Parathyroid adenoma (tissue), 2 donors: ENCODE results near the gene EPC2.

Experiments used
- H2AFZ ChIP-seq: fragments of 300-600 bp; sonication (generic); one replicate; pipeline ENCODE4 v1.7.0; 2017; ENCODE audit warnings: antibody characterized with exemption, mild to moderate bottlenecking
- H3K27ac ChIP-seq: fragments of 300-600 bp; sonication (generic); one replicate; pipeline ENCODE4 v1.7.0; 2017
- H3K27me3 ChIP-seq: fragments of 300-600 bp; sonication (generic); one replicate; pipeline ENCODE4 v1.7.0; 2017; ENCODE audit warnings: low read length; ENCODE audit not compliant: control insufficient read depth, insufficient read depth
- H3K36me3 ChIP-seq: fragments of 300-600 bp; sonication (generic); one replicate; pipeline ENCODE4 v1.7.0; 2017; ENCODE audit warnings: low read length; ENCODE audit not compliant: control insufficient read depth, insufficient read depth
- H3K4me1 ChIP-seq: fragments of 300-600 bp; sonication (generic); one replicate; pipeline ENCODE4 v1.7.0; 2017; ENCODE audit warnings: control low read depth
- H3K4me2 ChIP-seq: fragments of 300-600 bp; sonication (generic); one replicate; pipeline ENCODE4 v1.7.0; 2017; ENCODE audit warnings: low read length
- H3K4me3 ChIP-seq: fragments of 300-600 bp; sonication (generic); one replicate; pipeline ENCODE4 v1.7.0; 2017; ENCODE audit warnings: low read depth, low read length
- H3K79me2 ChIP-seq: fragments of 300-600 bp; sonication (generic); one replicate; pipeline ENCODE4 v1.7.0; 2017; ENCODE audit warnings: control low read depth
- H3K9ac ChIP-seq: fragments of 300-600 bp; sonication (generic); one replicate; pipeline ENCODE4 v1.7.0; 2017; ENCODE audit warnings: mild to moderate bottlenecking
- H3K9me3 ChIP-seq: fragments of 300-600 bp; sonication (generic); one replicate; pipeline ENCODE4 v1.7.0; 2017; ENCODE audit warnings: low read length; ENCODE audit not compliant: control insufficient read depth
- TF ChIP-seq, protein P1 (sequence below): fragments of 300-600 bp; sonication (generic); IDR thresholded peaks from one replicate; pipeline ENCODE4 v1.7.0; 2017; ENCODE audit warnings: antibody characterized with exemption, mild to moderate bottlenecking
- donor health status: primary hyperparathyroidism.

Gene EPC2

DNA sequence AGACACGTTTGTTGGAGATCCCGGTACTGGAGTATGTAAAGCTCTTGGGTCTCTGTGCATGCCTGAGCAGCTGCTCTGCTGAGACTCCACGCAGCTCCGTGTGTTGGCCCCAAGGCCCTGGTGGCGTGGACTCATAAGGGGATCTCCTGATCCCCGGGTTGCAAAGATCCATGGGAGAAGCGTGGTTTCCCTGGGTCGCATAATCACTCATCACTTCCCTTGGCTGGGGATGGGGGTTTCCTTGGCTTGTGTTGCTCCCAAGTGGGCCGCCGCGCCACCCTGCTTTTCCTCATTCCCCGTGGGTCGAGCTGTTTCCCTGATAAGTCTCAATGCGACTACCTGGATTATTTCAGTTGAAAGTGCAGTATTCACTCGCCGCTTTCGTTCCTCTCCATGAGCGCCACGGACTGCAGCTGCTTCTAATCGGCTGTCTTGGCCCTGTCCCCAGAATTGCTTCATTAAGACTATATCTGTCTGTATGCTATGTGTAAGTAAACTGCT lies 76.0 kb downstream of the EPC2 start:
- Histone ChIP-seq H3K4me2 (no peak overlapping the region), H3K36me3 (no peaks in the 10 kb centered on the region), H3K27ac (no peak overlapping the region), H2AFZ (no peak overlapping the region), H3K79me2 (peaks cover 27% of the 10 kb centered on the region), H3K9me3 (no peaks in the 10 kb centered on the region), H3K27me3 (no peaks in the 10 kb centered on the region), H3K9ac (no peak overlapping the region), H3K4me3 (no peak overlapping the region), H3K4me1 (peaks cover 2% of the 10 kb centered on the region)
- TF ChIP-seq, protein P1, sequence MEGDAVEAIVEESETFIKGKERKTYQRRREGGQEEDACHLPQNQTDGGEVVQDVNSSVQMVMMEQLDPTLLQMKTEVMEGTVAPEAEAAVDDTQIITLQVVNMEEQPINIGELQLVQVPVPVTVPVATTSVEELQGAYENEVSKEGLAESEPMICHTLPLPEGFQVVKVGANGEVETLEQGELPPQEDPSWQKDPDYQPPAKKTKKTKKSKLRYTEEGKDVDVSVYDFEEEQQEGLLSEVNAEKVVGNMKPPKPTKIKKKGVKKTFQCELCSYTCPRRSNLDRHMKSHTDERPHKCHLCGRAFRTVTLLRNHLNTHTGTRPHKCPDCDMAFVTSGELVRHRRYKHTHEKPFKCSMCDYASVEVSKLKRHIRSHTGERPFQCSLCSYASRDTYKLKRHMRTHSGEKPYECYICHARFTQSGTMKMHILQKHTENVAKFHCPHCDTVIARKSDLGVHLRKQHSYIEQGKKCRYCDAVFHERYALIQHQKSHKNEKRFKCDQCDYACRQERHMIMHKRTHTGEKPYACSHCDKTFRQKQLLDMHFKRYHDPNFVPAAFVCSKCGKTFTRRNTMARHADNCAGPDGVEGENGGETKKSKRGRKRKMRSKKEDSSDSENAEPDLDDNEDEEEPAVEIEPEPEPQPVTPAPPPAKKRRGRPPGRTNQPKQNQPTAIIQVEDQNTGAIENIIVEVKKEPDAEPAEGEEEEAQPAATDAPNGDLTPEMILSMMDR = no peak

DNA sequence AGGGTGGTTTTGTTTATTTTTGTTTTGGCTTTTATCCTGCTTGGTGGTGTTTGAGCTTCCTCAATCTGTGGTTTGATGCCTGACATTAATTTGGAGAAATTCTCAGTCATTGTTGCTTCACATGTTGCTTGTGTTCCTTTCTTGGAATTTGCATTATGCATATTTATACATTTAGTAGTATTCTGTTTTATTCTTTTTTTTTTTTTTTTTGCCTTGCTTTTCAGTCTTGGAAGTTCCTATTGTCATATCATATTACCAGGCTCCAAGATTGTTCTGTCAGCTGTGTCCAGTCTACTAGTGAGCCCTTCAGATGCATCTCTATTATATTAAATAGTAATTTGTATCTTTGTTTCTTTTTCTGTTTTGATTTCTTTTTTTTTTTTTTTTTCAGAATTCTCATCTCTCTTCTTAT lies 77.0 kb downstream of the EPC2 start:
- Histone ChIP-seq H3K36me3 (no peaks in the 10 kb centered on the region), H3K27ac (no peak overlapping the region), H3K4me1 (peaks cover 2% of the 10 kb centered on the region), H2AFZ (no peak overlapping the region), H3K9me3 (no peaks in the 10 kb centered on the region), H3K27me3 (no peaks in the 10 kb centered on the region), H3K9ac (no peak overlapping the region), H3K79me2 (peaks cover 29% of the 10 kb centered on the region), H3K4me3 (no peak overlapping the region), H3K4me2 (no peak overlapping the region)
- TF ChIP-seq, protein P1 = no peak

DNA sequence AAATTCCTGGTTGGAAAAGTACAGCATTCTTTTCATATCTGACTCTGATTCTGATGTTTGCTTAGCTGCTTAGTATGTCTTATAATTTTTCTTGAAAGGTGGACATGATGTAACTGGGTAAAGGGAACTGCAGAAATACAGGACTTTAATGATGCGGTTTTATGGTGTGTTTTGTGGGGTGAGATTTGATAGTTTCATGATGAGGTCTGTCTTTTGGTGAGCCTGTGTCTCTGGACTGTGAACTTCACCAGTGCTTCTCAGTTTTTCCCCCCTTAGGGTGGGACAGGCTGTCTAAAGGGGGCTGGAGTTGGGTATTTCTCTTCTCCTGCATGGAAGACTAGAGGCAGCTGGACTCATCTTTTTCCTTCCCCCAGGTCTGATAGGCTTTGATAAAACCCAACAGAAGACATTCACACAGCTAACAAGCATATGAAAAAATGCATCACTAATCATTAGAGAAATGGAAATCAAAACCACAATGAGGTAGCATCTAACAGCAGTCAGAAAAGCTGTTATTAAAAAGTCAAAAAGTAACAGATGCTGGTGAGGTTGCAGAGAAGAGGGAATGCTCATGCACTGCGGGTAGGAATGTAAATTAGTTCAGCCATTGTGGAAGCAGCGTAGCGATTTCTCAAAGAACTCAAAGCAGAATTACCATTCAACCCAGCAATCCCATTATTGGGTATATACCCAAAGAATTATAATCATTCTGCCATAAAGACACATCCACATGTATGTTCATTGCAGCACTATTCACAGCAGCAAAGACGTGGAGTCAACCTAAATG lies 77.6 kb downstream of the EPC2 start:
- no peaks in the 10 kb centered on the region for H3K36me3 ChIP-seq
- H3K27me3 ChIP-seq = no peaks in the 10 kb centered on the region
- TF ChIP-seq, protein P1 = no peak
- H3K27ac ChIP-seq = no peak overlapping the region
- H3K4me1 ChIP-seq = peaks cover 2% of the 10 kb centered on the region
- no peak overlapping the region for H3K4me2 ChIP-seq
- H3K9ac ChIP-seq = no peak overlapping the region
- H3K79me2 ChIP-seq = peaks cover 30% of the 10 kb centered on the region
- no peak overlapping the region for H3K4me3 ChIP-seq
- no peak overlapping the region for H2AFZ ChIP-seq
- H3K9me3 ChIP-seq = no peaks in the 10 kb centered on the region

DNA sequence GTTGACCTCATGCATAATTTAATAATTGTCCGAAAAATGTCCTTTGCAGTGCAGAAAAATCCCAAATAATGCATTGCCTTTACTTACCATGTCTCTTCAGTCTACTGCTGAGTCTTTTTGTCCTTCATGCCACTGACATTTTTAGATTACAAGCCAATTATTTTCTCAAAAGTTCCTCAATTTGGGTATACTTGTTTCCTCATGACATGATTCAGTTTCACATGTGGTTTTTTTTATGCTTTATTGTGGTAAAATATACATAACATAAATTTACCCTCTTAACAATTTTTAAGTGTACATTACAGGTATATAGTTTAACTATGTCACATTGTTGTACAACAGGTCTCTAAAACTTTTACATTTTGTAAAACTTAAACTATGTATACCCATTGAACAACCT lies 81.0 kb downstream of the EPC2 start:
- H3K4me3 ChIP-seq = no peak overlapping the region
- no peak overlapping the region for H2AFZ ChIP-seq
- no peaks in the 10 kb centered on the region for H3K9me3 ChIP-seq
- TF ChIP-seq, protein P1 = no peak
- no peak overlapping the region for H3K4me2 ChIP-seq
- H3K27me3 ChIP-seq = no peaks in the 10 kb centered on the region
- no peak overlapping the region for H3K9ac ChIP-seq
- no peaks in the 10 kb centered on the region for H3K36me3 ChIP-seq
- H3K79me2 ChIP-seq = peaks cover 27% of the 10 kb centered on the region
- peaks cover 2% of the 10 kb centered on the region for H3K4me1 ChIP-seq
- no peak overlapping the region for H3K27ac ChIP-seq

DNA sequence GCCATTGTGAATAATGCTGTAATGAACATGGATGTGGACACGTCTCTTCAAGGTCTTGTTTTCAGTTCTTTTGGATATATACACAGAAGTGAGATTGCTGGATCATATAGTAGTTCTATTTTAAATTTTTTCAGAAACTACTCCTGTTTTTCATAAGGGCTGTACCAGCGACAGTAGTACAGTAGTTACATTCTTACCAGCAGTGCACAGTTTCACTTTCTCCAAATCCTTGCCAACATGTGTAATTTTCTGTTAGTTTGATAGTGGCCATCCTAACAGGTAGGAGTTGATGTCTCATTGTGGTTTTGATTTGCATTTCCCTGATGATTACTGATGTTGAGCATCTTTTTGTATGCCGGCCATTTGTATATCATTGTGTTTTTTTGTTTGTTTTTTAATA lies 81.7 kb downstream of the EPC2 start:
- H3K36me3 ChIP-seq = no peaks in the 10 kb centered on the region
- TF ChIP-seq, protein P1 = no peak
- peaks cover 2% of the 10 kb centered on the region for H3K4me1 ChIP-seq

More for the DNA sequence above, 81.7 kb downstream of the EPC2 start:
- Histone ChIP-seq H3K4me3 (no peak overlapping the region), H3K79me2 (peaks cover 32% of the 10 kb centered on the region), H2AFZ (no peak overlapping the region), H3K4me2 (no peak overlapping the region), H3K9me3 (no peaks in the 10 kb centered on the region), H3K9ac (no peak overlapping the region), H3K27me3 (no peaks in the 10 kb centered on the region), H3K27ac (no peak overlapping the region)
